HEK293T (cell line): ENCODE measurements around the gene TSTD2.

Experiments
- CTCF ChIA-PET: fragments of 350-600 bp; formaldehyde crosslinking; extraction: SDS; loops from one replicate; lab custom pipeline; 2021; ENCODE audit warnings: antibody characterized with exemption, inconsistent platforms; lab: Yijun Ruan, JAX
- POLR2A ChIA-PET: fragments of 350-600 bp; formaldehyde crosslinking; extraction: SDS; loops from one replicate; lab custom pipeline; 2020; ENCODE audit warnings: antibody characterized with exemption, inconsistent platforms; lab: Yijun Ruan, JAX
- DNase-seq: peaks from one replicate; pipeline ENCODE4 v3.0.0; 2012; ENCODE audit warnings: mixed read lengths; ENCODE audit errors: extremely low spot score
- ARNT ChIP-seq: fragments of 450-650 bp; IDR thresholded peaks from 2 replicates; pipeline ENCODE4 v1.6.1; 2017; ENCODE audit warnings: mild to moderate bottlenecking
- BHLHE40 ChIP-seq: fragments of 450-650 bp; IDR thresholded peaks from 2 replicates; pipeline ENCODE4 v1.6.1; 2016; ENCODE audit warnings: mild to moderate bottlenecking, moderate library complexity, borderline replicate concordance
- CTBP1 ChIP-seq: fragments of 450-650 bp; IDR thresholded peaks from 2 replicates; pipeline ENCODE4 v1.6.1; 2016; ENCODE audit warnings: borderline replicate concordance
- ELF4 ChIP-seq: fragments of 450-650 bp; IDR thresholded peaks from 2 replicates; pipeline ENCODE4 v1.6.1; 2017; ENCODE audit warnings: antibody characterized with exemption
- FOXA1 ChIP-seq: fragments of 450-650 bp; IDR thresholded peaks from 2 replicates; pipeline ENCODE4 v1.6.1; 2016; ENCODE audit warnings: mild to moderate bottlenecking
- FOXK2 ChIP-seq: fragments of 450-650 bp; IDR thresholded peaks from 2 replicates; pipeline ENCODE4 v1.6.1; 2016; ENCODE audit warnings: mild to moderate bottlenecking
- FOXM1 ChIP-seq: fragments of 450-650 bp; IDR thresholded peaks from 2 replicates; pipeline ENCODE4 v1.6.1; 2017; ENCODE audit warnings: mild to moderate bottlenecking, borderline replicate concordance
- HDGF ChIP-seq: fragments of 450-650 bp; IDR thresholded peaks from 2 replicates; pipeline ENCODE4 v1.6.1; 2017; ENCODE audit warnings: antibody characterized with exemption, borderline replicate concordance
- L3MBTL2 ChIP-seq: fragments of 450-650 bp; conservative IDR thresholded peaks from 2 replicates; pipeline ENCODE4 v1.6.1; 2016; ENCODE audit warnings: mild to moderate bottlenecking
- LEF1 ChIP-seq: fragments of 450-650 bp; IDR thresholded peaks from 2 replicates; pipeline ENCODE4 v1.6.1; 2017; ENCODE audit warnings: mild to moderate bottlenecking, borderline replicate concordance
- NFRKB ChIP-seq: fragments of 450-650 bp; IDR thresholded peaks from 2 replicates; pipeline ENCODE4 v1.6.1; 2016; ENCODE audit warnings: mild to moderate bottlenecking, moderate library complexity
- SP1 ChIP-seq: fragments of 450-650 bp; IDR thresholded peaks from 2 replicates; pipeline ENCODE4 v1.6.1; 2017
- SUZ12 ChIP-seq: fragments of 450-650 bp; IDR thresholded peaks from 2 replicates; pipeline ENCODE4 v1.6.1; 2016; ENCODE audit warnings: mild to moderate bottlenecking
- TARDBP ChIP-seq: fragments of 450-650 bp; IDR thresholded peaks from 2 replicates; pipeline ENCODE4 v1.6.1; 2016
- ZNF384 ChIP-seq: fragments of 450-650 bp; IDR thresholded peaks from 2 replicates; pipeline ENCODE4 v1.6.1; 2016
- TF ChIP-seq, protein P1 (sequence below): fragments of 450-650 bp; IDR thresholded peaks from 2 replicates; pipeline ENCODE4 v1.6.1; 2016

TSTD2 gene

DNA sequence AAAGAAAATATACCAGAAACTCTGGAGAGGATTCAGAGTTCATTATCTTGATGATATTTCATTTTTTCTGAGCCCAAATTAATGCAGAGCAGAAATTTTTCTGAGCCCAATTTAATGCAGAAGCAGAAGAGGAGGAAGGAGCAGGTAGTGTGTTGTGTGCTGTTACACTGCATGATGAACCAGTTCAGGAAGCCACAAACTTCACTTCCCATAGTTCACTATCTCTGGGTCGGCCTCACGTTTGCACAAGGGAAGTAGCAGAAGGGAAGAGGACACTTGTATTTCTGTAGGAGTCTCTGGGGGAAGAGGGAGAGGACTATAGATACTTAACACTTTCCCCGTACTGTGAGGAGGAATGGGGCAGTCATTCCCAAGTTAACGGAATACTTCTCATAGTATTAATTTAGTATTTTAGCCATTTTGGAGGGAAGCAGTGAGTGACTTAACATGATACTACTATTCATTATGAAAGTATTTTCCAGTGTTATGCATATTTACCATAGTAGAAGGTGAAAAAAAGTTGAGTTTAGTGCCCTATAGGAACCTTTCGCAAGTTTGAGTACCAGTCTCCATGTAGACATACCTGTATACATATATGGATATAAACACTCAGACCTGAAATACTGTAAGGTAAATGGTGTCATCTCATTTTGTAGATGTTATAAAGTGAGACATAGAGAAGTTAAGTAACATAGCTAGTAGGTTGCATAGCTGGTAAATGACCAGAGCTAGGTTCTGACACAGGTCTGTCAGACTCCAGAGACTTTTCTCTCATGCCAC, 33.9 kb upstream of the TSTD2 start:
- ChIA-PET CTCF (no interaction called here), POLR2A (no interaction called here)
- TF ChIP-seq SP1, result no peak
- TF ChIP-seq TARDBP, result no peak
- no peak for TF ChIP-seq CTBP1
- no peak for TF ChIP-seq SUZ12
- TF ChIP-seq L3MBTL2, result no peak
- no peak for TF ChIP-seq LEF1
- no peak for TF ChIP-seq HDGF
- no peak for TF ChIP-seq ELF4
- no peak for TF ChIP-seq NFRKB
- TF ChIP-seq ZNF384, result no peak
- DNase-seq, result no peak

DNA sequence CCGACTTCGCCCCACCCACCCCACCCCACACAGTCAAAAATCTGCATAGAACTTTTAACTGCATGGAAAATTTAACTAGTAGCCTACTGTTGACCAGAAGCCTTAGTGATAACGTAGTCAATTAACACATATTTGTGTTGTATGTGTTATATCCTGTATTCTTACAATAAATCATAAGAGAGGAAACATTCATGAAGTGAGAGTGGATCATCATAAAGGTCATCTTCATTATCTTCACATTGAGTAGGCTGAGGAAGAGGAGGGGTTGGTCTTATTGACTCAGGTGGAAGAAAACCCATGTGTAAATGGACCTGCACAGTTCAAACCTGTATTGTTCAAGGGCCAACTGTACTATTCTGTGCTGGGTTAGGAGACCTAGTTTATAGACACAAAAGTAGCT, 32.6 kb upstream of the TSTD2 start:
- TF ChIP-seq FOXA1 (no peak), ELF4 (no peak), FOXK2 (no peak), ZNF384 (no peak), NFRKB (no peak), LEF1 (no peak), L3MBTL2 (no peak), ARNT (no peak), SP1 (no peak), CTBP1 (no peak), TARDBP (no peak), SUZ12 (no peak), BHLHE40 (no peak), HDGF (no peak), FOXM1 (no peak)
- TF ChIP-seq, protein P1, sequence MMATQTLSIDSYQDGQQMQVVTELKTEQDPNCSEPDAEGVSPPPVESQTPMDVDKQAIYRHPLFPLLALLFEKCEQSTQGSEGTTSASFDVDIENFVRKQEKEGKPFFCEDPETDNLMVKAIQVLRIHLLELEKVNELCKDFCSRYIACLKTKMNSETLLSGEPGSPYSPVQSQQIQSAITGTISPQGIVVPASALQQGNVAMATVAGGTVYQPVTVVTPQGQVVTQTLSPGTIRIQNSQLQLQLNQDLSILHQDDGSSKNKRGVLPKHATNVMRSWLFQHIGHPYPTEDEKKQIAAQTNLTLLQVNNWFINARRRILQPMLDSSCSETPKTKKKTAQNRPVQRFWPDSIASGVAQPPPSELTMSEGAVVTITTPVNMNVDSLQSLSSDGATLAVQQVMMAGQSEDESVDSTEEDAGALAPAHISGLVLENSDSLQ, result no peak
- CTCF ChIA-PET, result no interaction called here
- POLR2A ChIA-PET, result no interaction called here
- DNase-seq, result no peak

DNA sequence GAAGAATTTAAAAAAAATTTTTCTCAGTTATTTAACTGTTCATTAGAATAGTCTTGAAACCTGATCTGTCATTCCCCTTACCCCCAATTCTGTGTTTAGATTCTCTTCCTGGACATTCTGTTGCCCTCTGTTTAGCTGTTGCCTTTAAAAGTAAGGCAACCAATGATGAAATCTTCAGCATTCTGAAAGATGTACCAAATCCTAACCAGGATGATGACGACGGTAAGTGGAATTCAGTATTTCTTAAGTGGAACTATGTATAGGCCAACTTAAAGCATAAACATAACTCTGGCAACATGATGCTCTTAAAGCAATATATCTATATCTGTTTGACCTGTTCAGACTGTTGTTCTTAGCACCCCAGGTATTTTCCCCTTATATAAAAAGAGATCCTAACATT, 27.7 kb upstream of the TSTD2 start:
- no peak for DNase-seq
- ChIA-PET CTCF (no interaction called here), POLR2A (no interaction called here)
- TF ChIP-seq FOXA1 (no peak), BHLHE40 (no peak), ARNT (no peak), LEF1 (no peak), CTBP1 (no peak)

DNA sequence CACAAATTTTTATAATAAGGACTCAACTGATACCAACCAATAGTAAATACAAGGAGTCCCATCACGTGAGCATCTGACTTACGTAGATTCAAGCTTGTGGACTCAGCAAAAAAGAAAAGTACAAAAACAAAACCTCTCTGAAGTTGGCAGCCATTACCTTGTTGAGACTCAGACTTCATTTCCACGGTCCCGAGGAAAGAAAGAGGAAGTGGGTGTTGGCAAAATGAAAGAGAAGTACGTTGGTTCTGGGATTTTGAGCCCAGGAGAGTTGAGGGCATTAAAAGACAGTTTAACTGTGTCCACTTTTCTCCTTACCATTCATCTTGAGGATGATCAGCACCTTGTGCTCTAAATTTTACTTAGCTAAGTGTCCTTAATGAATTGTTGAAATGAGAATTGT, 27.2 kb upstream of the TSTD2 start:
- no peak for TF ChIP-seq BHLHE40
- TF ChIP-seq FOXA1, result no peak
- no peak for TF ChIP-seq ARNT
- TF ChIP-seq L3MBTL2, result no peak
- ChIA-PET POLR2A (no interaction called here), CTCF (no interaction called here)
- no peak for DNase-seq

DNA sequence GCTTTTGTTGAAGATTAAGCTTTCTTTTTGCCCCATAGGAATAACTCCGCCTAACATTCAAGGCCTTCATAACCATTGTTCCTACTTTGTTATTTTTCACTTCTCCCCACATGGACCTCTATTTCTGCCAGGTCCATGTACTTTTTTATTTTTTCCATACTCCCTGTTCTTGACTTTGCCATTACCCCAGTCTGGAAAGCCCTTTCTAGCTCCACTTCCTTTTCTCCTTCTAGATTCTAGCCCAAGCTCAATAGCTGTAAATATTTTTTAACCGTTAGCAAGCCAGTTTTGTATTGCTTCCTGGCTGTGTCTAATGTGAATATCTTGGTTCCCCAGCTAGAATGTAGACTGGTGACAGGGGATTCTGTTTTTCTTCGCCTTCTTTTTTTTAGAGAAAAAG, 26.6 kb upstream of the TSTD2 start:
- ChIA-PET POLR2A (interaction anchor here (1.0 kb wide), 1 partner anchor 26 kb away, joined by 5 read pairs; the partner anchor contains the start of genes NCBP1 and TSTD2), CTCF (no interaction called here)
- TF ChIP-seq SUZ12, result no peak
- DNase-seq, result no peak

DNA sequence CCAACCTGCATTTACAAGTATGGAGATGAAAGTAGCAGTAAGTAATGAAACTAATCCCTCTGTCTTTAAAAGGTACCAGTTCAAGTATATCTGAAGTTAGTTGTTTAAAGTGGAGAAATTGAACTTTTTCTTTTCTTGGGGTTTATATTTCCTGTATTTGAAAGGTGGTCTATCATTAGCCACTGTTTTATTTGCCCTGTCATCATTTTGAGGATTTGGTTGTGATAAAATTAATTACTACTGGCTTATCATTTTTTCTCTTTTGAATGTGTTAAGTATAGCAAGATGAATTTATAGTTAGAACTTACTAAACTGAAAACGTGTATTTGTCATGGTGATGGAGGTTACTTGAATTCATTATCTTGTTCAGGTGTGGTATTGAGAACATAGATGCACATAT, 25.5 kb upstream of the TSTD2 start:
- DNase-seq, result no peak
- no peak for TF ChIP-seq SUZ12
- no peak for TF ChIP-seq ZNF384
- TF ChIP-seq ARNT, result no peak
- TF ChIP-seq FOXA1, result no peak
- POLR2A ChIA-PET, result no interaction called here
- CTCF ChIA-PET, result no interaction called here

DNA sequence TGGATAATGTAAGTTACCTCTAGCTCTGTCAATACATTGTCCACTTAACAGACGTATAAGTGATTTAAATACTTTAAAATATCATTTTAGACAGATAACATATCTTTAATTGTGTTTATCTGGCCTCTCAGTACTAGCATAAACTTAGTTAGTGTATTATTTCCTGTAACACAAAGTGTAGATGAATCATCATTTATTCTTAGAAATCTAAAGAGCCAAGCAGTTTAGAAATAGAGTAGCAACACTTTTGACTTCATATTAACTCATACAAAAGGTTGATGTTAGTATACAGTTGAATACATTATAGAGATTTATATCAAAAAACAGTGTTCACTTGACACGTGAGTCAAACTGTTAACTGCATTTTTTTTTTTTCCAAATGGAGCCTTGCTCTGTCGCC, 18.5 kb upstream of the TSTD2 start:
- no peak for DNase-seq
- CTCF ChIA-PET, result no interaction called here
- POLR2A ChIA-PET, result no interaction called here
- TF ChIP-seq FOXK2 (no peak), FOXM1 (no peak), ARNT (no peak), FOXA1 (no peak), L3MBTL2 (no peak), LEF1 (no peak), ZNF384 (no peak), ELF4 (no peak), CTBP1 (no peak), BHLHE40 (no peak), HDGF (no peak), NFRKB (no peak), TARDBP (no peak), SP1 (no peak), SUZ12 (no peak)
- TF ChIP-seq, protein P1, result no peak
